Fibroblast of mammary gland (primary cell): ENCODE data around the gene NFIX.
A peak's percentile ranks its signal among the peaks of the same experiment; 100 is the strongest.

Experiments
- DNase-seq: peaks from one replicate; pipeline ENCODE4 v3.0.0-alpha.2; 2010; ENCODE audit warnings: low read depth
- H3K4me3 ChIP-seq: 2 replicates; pipeline ENCODE4 v1.5.1; 2011; ENCODE audit warnings: low read depth, mild to moderate bottlenecking, low read length, moderate library complexity; ENCODE audit not compliant: control insufficient read depth
- CTCF ChIP-seq: conservative IDR thresholded peaks from 2 replicates; pipeline ENCODE4 v1.5.1; 2011; ENCODE audit warnings: low read depth, low read length, inconsistent platforms; ENCODE audit not compliant: control insufficient read depth, insufficient read depth

Gene NFIX

GRCh38 chr19:12994701-12995595 is at the start of gene NFIX:
Gene NFIX (plus strand): TSS chr19:12995475. CDS start chr19:12995838, 363 bp downstream.
- no peak for DNase-seq
- peak within 1 kb of the TSS; percentile 70 for H3K4me3 ChIP-seq

GRCh38 chr19:12945479-12946091 is 49.7 kb upstream of the NFIX start, which contains the start of gene RAD23A:
Gene RAD23A (plus strand): TSS chr19:12945862. CDS start chr19:12945949, 87 bp downstream.
- DNase-seq, result peak; percentile 98
- peak within 1 kb of the TSS; percentile 89 for H3K4me3 ChIP-seq
- TF ChIP-seq CTCF, result no peak

More at GRCh38 chr19:12994701-12995595, at the start of gene NFIX:
- TF ChIP-seq CTCF, result no peak

GRCh38 chr19:12946092-12946721 is 49.1 kb upstream of the NFIX start:
- DNase-seq, result peak; percentile 80
- no peak for TF ChIP-seq CTCF
- peak overlapping the region; percentile 89 for H3K4me3 ChIP-seq

GRCh38 chr19:12946731-12947496 is 48.4 kb upstream of the NFIX start:
- H3K4me3 ChIP-seq, result peak overlapping the region; percentile 89
- no peak for DNase-seq
- no peak for TF ChIP-seq CTCF

GRCh38 chr19:12947702-12948611 is 47.3 kb upstream of the NFIX start:
- DNase-seq, result no peak
- TF ChIP-seq CTCF, result no peak
- H3K4me3 ChIP-seq, result no peak overlapping the region
